HUES48 (cell line): ENCODE measurements around the gene WDFY4.

Experiments used
- H3K27ac ChIP-seq: one replicate; pipeline ENCODE4 v1.7.0; 2013; ENCODE audit warnings: low read depth, low read length, inconsistent platforms
- H3K27me3 ChIP-seq: 2 replicates; pipeline ENCODE4 v1.6.1; 2013; ENCODE audit warnings: mild to moderate bottlenecking, low read length; ENCODE audit not compliant: control insufficient read depth, insufficient read depth
- H3K36me3 ChIP-seq: 2 replicates; pipeline ENCODE4 v1.6.1; 2013; ENCODE audit warnings: low read length; ENCODE audit not compliant: control insufficient read depth, insufficient read depth
- H3K4me1 ChIP-seq: 2 replicates; pipeline ENCODE4 v1.6.1; 2013; ENCODE audit warnings: mild to moderate bottlenecking, low read length; ENCODE audit not compliant: control insufficient read depth, insufficient read depth
- H3K4me3 ChIP-seq: 2 replicates; pipeline ENCODE4 v1.5.1; 2013; ENCODE audit warnings: mild to moderate bottlenecking, low read depth, low read length
- H3K9ac ChIP-seq: 2 replicates; pipeline ENCODE4 v1.6.1; 2013; ENCODE audit warnings: mild to moderate bottlenecking, low read depth, low read length, moderate library complexity
- H3K9me3 ChIP-seq: 2 replicates; pipeline ENCODE4 v1.6.1; 2013; ENCODE audit warnings: low read length; ENCODE audit not compliant: control insufficient read depth, insufficient read depth

Gene WDFY4

GRCh38 chr10:48788554-48788953 lies 103.9 kb downstream of the WDFY4 start:
- H3K36me3 ChIP-seq = no peaks in the 10 kb centered on the region
- no peaks in the 10 kb centered on the region for H3K27me3 ChIP-seq
- no peak overlapping the region for H3K27ac ChIP-seq

GRCh38 chr10:48789486-48790456 lies 105.1 kb downstream of the WDFY4 start:
- no peaks in the 10 kb centered on the region for H3K36me3 ChIP-seq
- H3K4me1 ChIP-seq = no peaks in the 10 kb centered on the region
- H3K27ac ChIP-seq = no peak overlapping the region
- H3K27me3 ChIP-seq = no peaks in the 10 kb centered on the region
- no peak overlapping the region for H3K9ac ChIP-seq
- H3K4me3 ChIP-seq = no peak overlapping the region
- H3K9me3 ChIP-seq = no peaks in the 10 kb centered on the region

More at GRCh38 chr10:48788554-48788953, 103.9 kb downstream of the WDFY4 start:
- no peak overlapping the region for H3K4me3 ChIP-seq
- H3K9ac ChIP-seq = no peak overlapping the region
- H3K9me3 ChIP-seq = no peaks in the 10 kb centered on the region
- no peaks in the 10 kb centered on the region for H3K4me1 ChIP-seq

- Histone ChIP-seq H3K4me1 (no peaks in the 10 kb centered on the region), H3K4me3 (no peak overlapping the region), H3K36me3 (no peaks in the 10 kb centered on the region), H3K27me3 (no peaks in the 10 kb centered on the region), H3K27ac (no peak overlapping the region), H3K9ac (no peak overlapping the region), H3K9me3 (no peaks in the 10 kb centered on the region)
Observed at GRCh38 chr10:48790457-48791044, 105.9 kb downstream of the WDFY4 start.

GRCh38 chr10:48791267-48791928 lies 106.7 kb downstream of the WDFY4 start:
- Histone ChIP-seq H3K4me1 (no peaks in the 10 kb centered on the region), H3K9ac (no peak overlapping the region), H3K27ac (no peak overlapping the region), H3K27me3 (no peaks in the 10 kb centered on the region), H3K4me3 (no peak overlapping the region), H3K9me3 (no peaks in the 10 kb centered on the region), H3K36me3 (no peaks in the 10 kb centered on the region)

- Histone ChIP-seq H3K9me3 (no peaks in the 10 kb centered on the region), H3K4me3 (no peak overlapping the region), H3K27me3 (no peaks in the 10 kb centered on the region), H3K4me1 (no peaks in the 10 kb centered on the region), H3K9ac (no peak overlapping the region), H3K36me3 (no peaks in the 10 kb centered on the region), H3K27ac (no peak overlapping the region)
Observed at GRCh38 chr10:48792121-48792520, 107.4 kb downstream of the WDFY4 start.

- Histone ChIP-seq H3K36me3 (no peaks in the 10 kb centered on the region), H3K4me3 (no peak overlapping the region), H3K27ac (no peak overlapping the region), H3K9ac (no peak overlapping the region), H3K4me1 (no peaks in the 10 kb centered on the region), H3K27me3 (no peaks in the 10 kb centered on the region), H3K9me3 (no peaks in the 10 kb centered on the region)
Observed at GRCh38 chr10:48792687-48793096, 108.0 kb downstream of the WDFY4 start.

- no peak overlapping the region for H3K9ac ChIP-seq
- no peaks in the 10 kb centered on the region for H3K9me3 ChIP-seq
- H3K4me3 ChIP-seq = no peak overlapping the region
- H3K27me3 ChIP-seq = no peaks in the 10 kb centered on the region
- H3K36me3 ChIP-seq = no peaks in the 10 kb centered on the region
- no peaks in the 10 kb centered on the region for H3K4me1 ChIP-seq
- H3K27ac ChIP-seq = no peak overlapping the region
Observed at GRCh38 chr10:48794074-48794473, 109.4 kb downstream of the WDFY4 start.

- H3K9me3 ChIP-seq = no peaks in the 10 kb centered on the region
- no peaks in the 10 kb centered on the region for H3K4me1 ChIP-seq
- H3K36me3 ChIP-seq = no peaks in the 10 kb centered on the region
- no peak overlapping the region for H3K27ac ChIP-seq
- no peak overlapping the region for H3K4me3 ChIP-seq
- H3K27me3 ChIP-seq = no peaks in the 10 kb centered on the region
- no peak overlapping the region for H3K9ac ChIP-seq
Observed at GRCh38 chr10:48796713-48797245, 112.1 kb downstream of the WDFY4 start.

- H3K27me3 ChIP-seq = no peaks in the 10 kb centered on the region
- no peaks in the 10 kb centered on the region for H3K4me1 ChIP-seq
- no peaks in the 10 kb centered on the region for H3K36me3 ChIP-seq
- no peaks in the 10 kb centered on the region for H3K9me3 ChIP-seq
- no peak overlapping the region for H3K4me3 ChIP-seq
- H3K9ac ChIP-seq = no peak overlapping the region
- no peak overlapping the region for H3K27ac ChIP-seq
Observed at GRCh38 chr10:48797830-48798229, 113.2 kb downstream of the WDFY4 start.

GRCh38 chr10:48798481-48799254 lies 114.0 kb downstream of the WDFY4 start:
- no peak overlapping the region for H3K9ac ChIP-seq
- no peaks in the 10 kb centered on the region for H3K27me3 ChIP-seq
- H3K4me1 ChIP-seq = no peaks in the 10 kb centered on the region
- H3K9me3 ChIP-seq = no peaks in the 10 kb centered on the region
- H3K4me3 ChIP-seq = no peak overlapping the region
- no peaks in the 10 kb centered on the region for H3K36me3 ChIP-seq
- H3K27ac ChIP-seq = no peak overlapping the region
